Measurements from ENCODE around the gene ALG3. TPM values are rescaled to one million over a fixed set of nuclear protein-coding genes. Genes with fewer than 3 reads are reported as not detected.

The ALG3 gene
- total RNA-seq, 1 experiment from 2014 or later, result 57.3 TPM

- DNase-seq (ENCODE audit: low spot score), result no peak
- ATAC-seq, result no peak
- Mint-ChIP-seq H3K27ac (no peak overlapping the region), H3K4me3 (no peak overlapping the region), H3K36me3 (no peaks in the 10 kb centered on the region), H3K9me3 (no peaks in the 10 kb centered on the region), H3K27me3 (ENCODE audit: low read depth) (peaks cover 44% of the 10 kb centered on the region), H3K4me1 (peaks cover 6% of the 10 kb centered on the region; the same call in 1 of the 2 replicates)
- TF ChIP-seq SMAD3 (CRISPR knock-in tag; IDR thresholded peaks at IDR 0.05; ENCODE audit: borderline replicate concordance), result no peak
- no peak for TF ChIP-seq FOXK1 (CRISPR knock-in tag; IDR thresholded peaks at IDR 0.05)
- no peak for TF ChIP-seq SP1 (CRISPR knock-in tag; conservative IDR thresholded peaks at IDR 0.05)
- no peak for TF ChIP-seq ATF3 (CRISPR knock-in tag; conservative IDR thresholded peaks at IDR 0.05)
- no peak for TF ChIP-seq NR1H2 (CRISPR knock-in tag; IDR thresholded peaks at IDR 0.05)
- no peak for TF ChIP-seq OVOL2 (CRISPR knock-in tag; IDR thresholded peaks at IDR 0.05; ENCODE audit: borderline replicate concordance)
- TF ChIP-seq, protein P1, sequence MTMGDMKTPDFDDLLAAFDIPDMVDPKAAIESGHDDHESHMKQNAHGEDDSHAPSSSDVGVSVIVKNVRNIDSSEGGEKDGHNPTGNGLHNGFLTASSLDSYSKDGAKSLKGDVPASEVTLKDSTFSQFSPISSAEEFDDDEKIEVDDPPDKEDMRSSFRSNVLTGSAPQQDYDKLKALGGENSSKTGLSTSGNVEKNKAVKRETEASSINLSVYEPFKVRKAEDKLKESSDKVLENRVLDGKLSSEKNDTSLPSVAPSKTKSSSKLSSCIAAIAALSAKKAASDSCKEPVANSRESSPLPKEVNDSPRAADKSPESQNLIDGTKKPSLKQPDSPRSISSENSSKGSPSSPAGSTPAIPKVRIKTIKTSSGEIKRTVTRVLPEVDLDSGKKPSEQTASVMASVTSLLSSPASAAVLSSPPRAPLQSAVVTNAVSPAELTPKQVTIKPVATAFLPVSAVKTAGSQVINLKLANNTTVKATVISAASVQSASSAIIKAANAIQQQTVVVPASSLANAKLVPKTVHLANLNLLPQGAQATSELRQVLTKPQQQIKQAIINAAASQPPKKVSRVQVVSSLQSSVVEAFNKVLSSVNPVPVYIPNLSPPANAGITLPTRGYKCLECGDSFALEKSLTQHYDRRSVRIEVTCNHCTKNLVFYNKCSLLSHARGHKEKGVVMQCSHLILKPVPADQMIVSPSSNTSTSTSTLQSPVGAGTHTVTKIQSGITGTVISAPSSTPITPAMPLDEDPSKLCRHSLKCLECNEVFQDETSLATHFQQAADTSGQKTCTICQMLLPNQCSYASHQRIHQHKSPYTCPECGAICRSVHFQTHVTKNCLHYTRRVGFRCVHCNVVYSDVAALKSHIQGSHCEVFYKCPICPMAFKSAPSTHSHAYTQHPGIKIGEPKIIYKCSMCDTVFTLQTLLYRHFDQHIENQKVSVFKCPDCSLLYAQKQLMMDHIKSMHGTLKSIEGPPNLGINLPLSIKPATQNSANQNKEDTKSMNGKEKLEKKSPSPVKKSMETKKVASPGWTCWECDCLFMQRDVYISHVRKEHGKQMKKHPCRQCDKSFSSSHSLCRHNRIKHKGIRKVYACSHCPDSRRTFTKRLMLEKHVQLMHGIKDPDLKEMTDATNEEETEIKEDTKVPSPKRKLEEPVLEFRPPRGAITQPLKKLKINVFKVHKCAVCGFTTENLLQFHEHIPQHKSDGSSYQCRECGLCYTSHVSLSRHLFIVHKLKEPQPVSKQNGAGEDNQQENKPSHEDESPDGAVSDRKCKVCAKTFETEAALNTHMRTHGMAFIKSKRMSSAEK (CRISPR knock-in tag; IDR thresholded peaks at IDR 0.05; ENCODE audit: borderline replicate concordance), result no peak
- no peak for TF ChIP-seq AR (CRISPR knock-in tag; IDR thresholded peaks at IDR 0.05)
- no peak for TF ChIP-seq ZNF396 (CRISPR knock-in tag; IDR thresholded peaks at IDR 0.05; ENCODE audit: borderline replicate concordance)
- CTCF ChIA-PET, result no interaction called here
- POLR2A ChIA-PET, result no interaction called here
These were observed 14.5 kb downstream of the ALG3 start for GRCh38 chr3:184234224-184234623.

GRCh38 chr3:184233127-184233843 lies 15.5 kb downstream of the ALG3 start:
- Mint-ChIP-seq H3K4me3 (no peak overlapping the region), H3K27me3 (ENCODE audit: low read depth) (peaks cover 53% of the 10 kb centered on the region), H3K9me3 (no peaks in the 10 kb centered on the region), H3K36me3 (no peaks in the 10 kb centered on the region), H3K4me1 (peaks cover 8% of the 10 kb centered on the region; the same call in 1 of the 2 replicates), H3K27ac (no peak overlapping the region)
- DNase-seq (ENCODE audit: low spot score) (no peak), ATAC-seq (no peak)
- POLR2A ChIA-PET, result no interaction called here
- CTCF ChIA-PET, result interaction anchor here (1.0 kb wide), 1 partner anchor 56 kb away, joined by 3 read pairs; no protein-coding TSS in a partner anchor
- TF ChIP-seq SMAD3 (CRISPR knock-in tag; IDR thresholded peaks at IDR 0.05; ENCODE audit: borderline replicate concordance) (no peak), TCF7 (CRISPR knock-in tag; IDR thresholded peaks at IDR 0.05; ENCODE audit: low read depth) (no peak), RELA (CRISPR knock-in tag; IDR thresholded peaks at IDR 0.05; ENCODE audit: borderline replicate concordance) (no peak), ELF4 (CRISPR knock-in tag; IDR thresholded peaks at IDR 0.05; ENCODE audit: low read depth) (no peak), ZNF396 (CRISPR knock-in tag; IDR thresholded peaks at IDR 0.05; ENCODE audit: borderline replicate concordance) (no peak), EMX1 (CRISPR knock-in tag; IDR thresholded peaks at IDR 0.05) (no peak), STAT6 (CRISPR knock-in tag; conservative IDR thresholded peaks at IDR 0.05; ENCODE audit: low read depth) (no peak)

Measured in WTC11 (cell line).